Measurements from ENCODE around the gene CTXND1. TPM values are rescaled to one million over a fixed set of nuclear protein-coding genes. Genes with fewer than 3 reads are reported as not detected.

Gene CTXND1
- total RNA-seq, 1 donor: not detected

GRCh38 chr15:80191198-80191597 is 60.8 kb downstream of the CTXND1 start:
- no peaks in the 10 kb centered on the region for H3K4me1 ChIP-seq (ENCODE audit: insufficient read depth, low read length)
- no peaks in the 10 kb centered on the region for H3K79me2 ChIP-seq (ENCODE audit: insufficient read depth, low read length)
- no peak overlapping the region for H3K27ac ChIP-seq (ENCODE audit: low read depth, low read length)
- no peaks in the 10 kb centered on the region for H3K27me3 ChIP-seq (ENCODE audit: insufficient read depth, low read length)
- H3K4me2 ChIP-seq (ENCODE audit: insufficient read depth, low read length): no peak overlapping the region
- H2AFZ ChIP-seq (ENCODE audit: low read length): no peak overlapping the region
- no peaks in the 10 kb centered on the region for H3K9me3 ChIP-seq (ENCODE audit: low read depth, low read length)
- no peak for TF ChIP-seq CTCF (IDR thresholded peaks at IDR 0.05; ENCODE audit: extremely low read depth, low read depth, low read length)
- no peak overlapping the region for H3K4me3 ChIP-seq (ENCODE audit: insufficient read depth, low read length)
- H4K20me1 ChIP-seq (ENCODE audit: insufficient read depth, low read length): no peaks in the 10 kb centered on the region
- H3K36me3 ChIP-seq (ENCODE audit: insufficient read depth, low read length): peaks cover 3% of the 10 kb centered on the region
- DNase-seq (ENCODE audit: insufficient read length, low spot score, missing footprints): no peak

- H3K36me3 ChIP-seq (ENCODE audit: insufficient read depth, low read length): peaks cover 25% of the 10 kb centered on the region
- no peaks in the 10 kb centered on the region for H3K79me2 ChIP-seq (ENCODE audit: insufficient read depth, low read length)
- no peaks in the 10 kb centered on the region for H3K27me3 ChIP-seq (ENCODE audit: insufficient read depth, low read length)
- no peak overlapping the region for H2AFZ ChIP-seq (ENCODE audit: low read length)
- H3K4me2 ChIP-seq (ENCODE audit: insufficient read depth, low read length): no peak overlapping the region
- H3K4me1 ChIP-seq (ENCODE audit: insufficient read depth, low read length): no peaks in the 10 kb centered on the region
- no peak for DNase-seq (ENCODE audit: insufficient read length, low spot score, missing footprints)
- no peaks in the 10 kb centered on the region for H3K9me3 ChIP-seq (ENCODE audit: low read depth, low read length)
- no peak for TF ChIP-seq CTCF (IDR thresholded peaks at IDR 0.05; ENCODE audit: extremely low read depth, low read depth, low read length)
- no peak overlapping the region for H3K4me3 ChIP-seq (ENCODE audit: insufficient read depth, low read length)
- H3K27ac ChIP-seq (ENCODE audit: low read depth, low read length): no peak overlapping the region
- H4K20me1 ChIP-seq (ENCODE audit: insufficient read depth, low read length): no peaks in the 10 kb centered on the region
Measured at GRCh38 chr15:80188251-80188650, 63.8 kb downstream of the CTXND1 start.

GRCh38 chr15:80186597-80186996 is 65.4 kb downstream of the CTXND1 start:
- H3K79me2 ChIP-seq (ENCODE audit: insufficient read depth, low read length): no peaks in the 10 kb centered on the region
- no peaks in the 10 kb centered on the region for H3K27me3 ChIP-seq (ENCODE audit: insufficient read depth, low read length)
- peaks cover 8% of the 10 kb centered on the region for H3K4me1 ChIP-seq (ENCODE audit: insufficient read depth, low read length)
- TF ChIP-seq CTCF (IDR thresholded peaks at IDR 0.05; ENCODE audit: extremely low read depth, low read depth, low read length): no peak
- H3K4me2 ChIP-seq (ENCODE audit: insufficient read depth, low read length): no peak overlapping the region
- H2AFZ ChIP-seq (ENCODE audit: low read length): no peak overlapping the region
- no peaks in the 10 kb centered on the region for H3K9me3 ChIP-seq (ENCODE audit: low read depth, low read length)
- DNase-seq (ENCODE audit: insufficient read length, low spot score, missing footprints): no peak
- H3K4me3 ChIP-seq (ENCODE audit: insufficient read depth, low read length): no peak overlapping the region
- H3K36me3 ChIP-seq (ENCODE audit: insufficient read depth, low read length): peaks cover 32% of the 10 kb centered on the region
- no peaks in the 10 kb centered on the region for H4K20me1 ChIP-seq (ENCODE audit: insufficient read depth, low read length)
- H3K27ac ChIP-seq (ENCODE audit: low read depth, low read length): no peak overlapping the region

- Histone ChIP-seq H3K27me3 (ENCODE audit: insufficient read depth, low read length) (no peaks in the 10 kb centered on the region), H3K36me3 (ENCODE audit: insufficient read depth, low read length) (peaks cover 38% of the 10 kb centered on the region), H4K20me1 (ENCODE audit: insufficient read depth, low read length) (no peaks in the 10 kb centered on the region), H2AFZ (ENCODE audit: low read length) (no peak overlapping the region), H3K4me1 (ENCODE audit: insufficient read depth, low read length) (peaks cover 8% of the 10 kb centered on the region), H3K4me3 (ENCODE audit: insufficient read depth, low read length) (no peak overlapping the region), H3K9me3 (ENCODE audit: low read depth, low read length) (no peaks in the 10 kb centered on the region), H3K79me2 (ENCODE audit: insufficient read depth, low read length) (no peaks in the 10 kb centered on the region), H3K4me2 (ENCODE audit: insufficient read depth, low read length) (no peak overlapping the region), H3K27ac (ENCODE audit: low read depth, low read length) (no peak overlapping the region)
- no peak for DNase-seq (ENCODE audit: insufficient read length, low spot score, missing footprints)
- no peak for TF ChIP-seq CTCF (IDR thresholded peaks at IDR 0.05; ENCODE audit: extremely low read depth, low read depth, low read length)
Measured at GRCh38 chr15:80186066-80186465, 65.9 kb downstream of the CTXND1 start.

Measured in osteoblast (primary cell).